Omental fat pad (tissue), 4 donors: Measurements from ENCODE around the gene CASP12. TPM values are rescaled to one million over a fixed set of nuclear protein-coding genes. Genes with fewer than 3 reads are reported as not detected.

Source experiments
- ATAC-seq: fragments of 150-250 bp; one replicate; pipeline ENCODE4 v1.9.1; 2016; ENCODE audit warnings: mild to moderate bottlenecking, moderate library complexity; ENCODE audit not compliant: low FRiP score
- DNase-seq: peaks from one replicate; pipeline ENCODE4 v3.0.0-alpha.2; 2019; ENCODE audit warnings: low spot score
- total RNA-seq, 4 donors: library from RNA; depleted of rRNA; stranded (reverse); fragments of >200 nt; gene quantifications; one replicate each; pipeline ENCODE4 v1.1.0, GENCODE V29; 2016
- TF ChIP-seq, protein P1 (sequence below), 3 donors: fragments of 450-650 bp; IDR thresholded peaks; one replicate each; pipeline ENCODE4 v1.5.1; 2016 to 2017; ENCODE audit warnings: antibody characterized with exemption in 3 of 3, mild to moderate bottlenecking in 3 of 3, moderate library complexity in 2 of 3

The CASP12 gene
- total RNA-seq, 4 donors from 2014 or later: 0.65 to 5.5 (median 2.4) TPM; not detected in 1

DNA sequence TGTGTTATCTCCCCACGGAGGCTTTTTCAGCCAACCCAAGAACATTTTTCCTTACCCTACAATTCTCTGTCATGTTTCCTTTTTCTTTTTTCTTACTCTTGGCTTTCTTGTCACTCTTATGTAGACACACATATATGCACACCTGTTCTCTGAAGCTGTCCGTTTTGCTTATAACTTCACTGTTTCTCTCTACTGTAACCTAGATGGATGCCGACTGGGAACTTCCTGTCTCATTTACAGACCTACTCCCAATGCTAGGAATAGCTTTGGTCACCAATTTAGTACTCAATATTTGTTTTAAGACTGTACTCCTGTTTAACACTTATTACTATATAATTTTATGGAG, 9.9 kb upstream of the CASP12 start:
- ATAC-seq (no peak), DNase-seq (no peak)
- TF ChIP-seq, protein P1, sequence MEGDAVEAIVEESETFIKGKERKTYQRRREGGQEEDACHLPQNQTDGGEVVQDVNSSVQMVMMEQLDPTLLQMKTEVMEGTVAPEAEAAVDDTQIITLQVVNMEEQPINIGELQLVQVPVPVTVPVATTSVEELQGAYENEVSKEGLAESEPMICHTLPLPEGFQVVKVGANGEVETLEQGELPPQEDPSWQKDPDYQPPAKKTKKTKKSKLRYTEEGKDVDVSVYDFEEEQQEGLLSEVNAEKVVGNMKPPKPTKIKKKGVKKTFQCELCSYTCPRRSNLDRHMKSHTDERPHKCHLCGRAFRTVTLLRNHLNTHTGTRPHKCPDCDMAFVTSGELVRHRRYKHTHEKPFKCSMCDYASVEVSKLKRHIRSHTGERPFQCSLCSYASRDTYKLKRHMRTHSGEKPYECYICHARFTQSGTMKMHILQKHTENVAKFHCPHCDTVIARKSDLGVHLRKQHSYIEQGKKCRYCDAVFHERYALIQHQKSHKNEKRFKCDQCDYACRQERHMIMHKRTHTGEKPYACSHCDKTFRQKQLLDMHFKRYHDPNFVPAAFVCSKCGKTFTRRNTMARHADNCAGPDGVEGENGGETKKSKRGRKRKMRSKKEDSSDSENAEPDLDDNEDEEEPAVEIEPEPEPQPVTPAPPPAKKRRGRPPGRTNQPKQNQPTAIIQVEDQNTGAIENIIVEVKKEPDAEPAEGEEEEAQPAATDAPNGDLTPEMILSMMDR (IDR thresholded peaks at IDR 0.05): no peak

DNA sequence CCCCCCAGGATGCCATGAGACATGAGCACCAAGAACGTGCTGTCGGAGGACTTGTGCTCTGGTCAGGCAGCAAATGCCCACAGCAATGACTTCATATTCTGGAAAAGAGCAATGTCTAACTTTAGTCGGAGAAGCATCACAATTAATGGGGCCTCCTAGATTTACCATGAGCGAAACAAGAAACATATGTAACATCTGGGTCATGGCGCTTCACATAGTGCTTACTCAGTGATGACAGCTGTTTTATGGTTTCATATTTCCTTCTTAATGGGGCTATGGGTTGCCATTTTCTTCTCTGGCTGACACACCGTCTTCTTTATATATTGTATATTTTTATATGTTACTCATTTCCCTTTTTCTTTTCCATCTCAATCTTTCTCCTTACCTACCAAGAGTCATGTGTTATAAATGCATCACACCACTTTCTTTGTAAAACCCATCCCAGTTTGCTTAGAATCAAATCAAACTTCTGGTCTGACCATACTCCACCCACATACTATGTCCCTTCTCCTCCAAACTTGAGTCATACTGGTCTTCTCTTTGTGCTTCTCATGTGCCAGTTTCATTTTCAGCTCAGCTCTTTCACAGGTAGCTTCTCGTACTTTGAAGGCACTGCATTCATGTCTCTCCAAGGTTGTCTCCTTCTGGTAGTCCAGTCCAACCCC, 9.4 kb upstream of the CASP12 start:
- no peak for ATAC-seq
- TF ChIP-seq, protein P1 (IDR thresholded peaks at IDR 0.05): no peak
- no peak for DNase-seq

DNA sequence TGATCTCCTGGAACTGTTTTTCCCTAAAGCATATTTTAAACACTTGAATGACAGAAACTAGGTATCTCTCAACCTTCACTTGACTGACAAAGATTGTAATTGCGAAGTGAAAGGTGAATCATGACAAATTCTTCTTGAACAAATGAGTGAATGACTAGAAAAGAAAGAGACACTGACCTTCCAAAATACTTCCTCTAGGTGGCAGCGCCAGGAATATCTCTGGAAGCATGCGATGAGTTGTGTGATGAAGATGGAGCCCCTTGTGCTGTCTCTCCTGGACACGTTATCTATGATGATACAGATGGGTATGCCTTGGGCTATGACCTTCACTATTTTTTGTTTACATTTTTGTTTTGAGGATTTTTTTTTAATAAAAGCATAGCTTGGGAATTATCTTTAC, 7.0 kb upstream of the CASP12 start:
- no peak for DNase-seq
- TF ChIP-seq, protein P1 (IDR thresholded peaks at IDR 0.05): no peak
- no peak for ATAC-seq

DNA sequence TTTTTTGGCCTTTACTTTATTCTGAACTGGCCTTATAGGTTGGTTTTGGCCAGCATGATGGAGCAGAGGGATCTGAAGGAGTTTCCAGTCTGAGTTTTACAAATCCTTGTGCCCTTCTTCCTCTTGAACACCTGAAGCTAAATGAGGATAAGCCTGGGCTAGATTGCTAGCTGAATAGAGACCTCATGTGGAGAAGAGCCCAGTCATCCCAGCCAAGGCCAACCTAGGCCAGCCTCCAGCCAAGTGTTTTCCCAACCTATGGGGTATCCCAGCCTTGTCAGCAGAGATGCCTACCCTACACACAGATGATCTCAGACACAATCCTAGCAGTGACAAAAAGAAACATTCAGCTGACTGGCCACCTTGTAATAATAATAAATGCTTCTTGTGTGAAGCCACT, 966 bp upstream of the CASP12 start:
- ATAC-seq: no peak
- no peak for DNase-seq
- TF ChIP-seq, protein P1 (IDR thresholded peaks at IDR 0.05): no peak

DNA sequence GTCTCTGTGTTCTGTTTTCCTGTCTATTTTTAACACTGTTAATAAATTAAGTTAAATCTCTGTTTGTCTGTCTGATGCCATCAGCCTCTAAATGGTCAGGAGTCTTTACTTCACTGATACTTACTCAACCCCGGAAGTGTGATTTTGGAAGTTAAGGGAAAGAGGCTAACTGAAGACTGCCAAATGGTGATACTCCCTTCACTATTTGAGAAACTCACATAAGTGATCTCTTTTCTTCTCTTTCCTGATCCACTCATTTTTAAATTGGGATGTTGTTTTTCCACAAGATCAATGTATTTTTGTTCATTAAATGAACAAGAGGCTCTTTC, 389 bp upstream of the CASP12 start:
- DNase-seq (no peak), ATAC-seq (peak; percentile 84)
- TF ChIP-seq, protein P1 (IDR thresholded peaks at IDR 0.05): no peak

DNA sequence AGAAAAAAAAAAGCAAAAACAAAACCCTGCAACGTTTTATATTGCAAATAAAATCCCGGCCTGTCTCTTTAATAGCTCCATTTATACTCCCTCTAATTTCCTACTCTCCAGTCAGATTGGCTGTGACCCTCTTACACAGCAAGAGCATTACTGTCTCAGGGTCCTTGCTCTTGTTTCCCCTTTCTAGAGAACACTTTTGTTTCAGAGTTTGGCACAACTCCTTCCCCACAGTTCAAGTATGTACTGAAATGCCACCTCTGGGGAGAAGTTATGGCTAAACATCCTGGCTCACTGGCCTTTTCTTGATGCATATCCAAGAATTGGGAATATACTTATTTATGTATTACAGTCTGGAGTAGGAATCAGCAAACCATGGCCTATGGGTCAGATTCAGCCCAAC, 2.6 kb downstream of the CASP12 start:
- no peak for DNase-seq
- TF ChIP-seq, protein P1 (IDR thresholded peaks at IDR 0.05): no peak
- ATAC-seq: no peak

DNA sequence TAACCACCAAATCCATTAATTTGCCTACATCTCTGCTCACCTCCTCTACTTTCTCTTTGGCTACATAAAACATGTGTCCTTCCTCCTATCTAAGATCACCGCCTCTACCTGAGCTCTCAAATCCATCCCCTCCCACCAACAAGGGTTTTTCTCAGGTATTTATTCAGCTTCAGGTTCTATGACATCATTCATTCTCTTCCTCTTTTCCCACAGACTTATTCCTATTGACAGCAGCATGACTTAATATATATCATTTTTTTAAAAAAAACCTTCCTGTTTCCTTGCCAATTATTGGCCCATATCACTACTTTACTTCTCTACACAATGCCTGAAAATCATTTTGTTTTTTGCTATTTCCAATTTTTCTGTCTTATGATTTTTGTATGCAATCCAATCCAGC, 4.4 kb downstream of the CASP12 start:
- DNase-seq (no peak), ATAC-seq (no peak)
- TF ChIP-seq, protein P1 (IDR thresholded peaks at IDR 0.05): no peak
